22Rv1 (cell line): ENCODE data around the gene FNBP1L.

Experiments
- ZFX ChIP-seq: fragments of 450-650 bp; IDR thresholded peaks from 2 replicates; pipeline ENCODE4 v1.6.1; 2017; ENCODE audit warnings: antibody characterized with exemption, borderline replicate concordance
- TF ChIP-seq, protein P1 (sequence below): fragments of 450-650 bp; IDR thresholded peaks from 2 replicates; pipeline ENCODE4 v1.5.1; 2017; ENCODE audit warnings: mild to moderate bottlenecking

DNA sequence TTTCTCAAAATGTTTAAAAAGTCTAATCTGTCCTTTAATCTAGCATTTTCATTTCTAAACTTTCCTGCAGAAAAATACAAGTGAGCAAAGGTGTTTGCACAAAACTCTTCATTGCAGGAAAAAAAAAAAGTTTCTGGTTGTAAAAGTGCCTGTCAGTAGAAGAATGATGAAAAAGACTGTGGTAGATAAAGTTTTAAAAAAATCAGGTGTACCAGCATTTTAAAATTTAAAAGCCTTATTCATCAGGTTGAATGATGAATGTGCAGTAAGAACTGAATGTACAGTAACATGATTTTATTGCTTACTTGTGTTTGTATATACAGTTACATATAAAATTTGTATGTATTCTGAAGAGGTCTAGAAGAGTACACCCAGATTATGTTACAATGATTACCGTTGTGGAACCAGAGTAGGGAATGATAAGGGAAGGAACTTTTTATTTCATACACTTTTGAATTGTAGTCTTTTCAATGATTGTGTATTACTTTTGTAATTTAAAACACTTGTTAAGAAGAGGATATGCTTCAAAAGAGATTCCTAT lies 54.0 kb downstream of the FNBP1L start:
- TF ChIP-seq, protein P1, sequence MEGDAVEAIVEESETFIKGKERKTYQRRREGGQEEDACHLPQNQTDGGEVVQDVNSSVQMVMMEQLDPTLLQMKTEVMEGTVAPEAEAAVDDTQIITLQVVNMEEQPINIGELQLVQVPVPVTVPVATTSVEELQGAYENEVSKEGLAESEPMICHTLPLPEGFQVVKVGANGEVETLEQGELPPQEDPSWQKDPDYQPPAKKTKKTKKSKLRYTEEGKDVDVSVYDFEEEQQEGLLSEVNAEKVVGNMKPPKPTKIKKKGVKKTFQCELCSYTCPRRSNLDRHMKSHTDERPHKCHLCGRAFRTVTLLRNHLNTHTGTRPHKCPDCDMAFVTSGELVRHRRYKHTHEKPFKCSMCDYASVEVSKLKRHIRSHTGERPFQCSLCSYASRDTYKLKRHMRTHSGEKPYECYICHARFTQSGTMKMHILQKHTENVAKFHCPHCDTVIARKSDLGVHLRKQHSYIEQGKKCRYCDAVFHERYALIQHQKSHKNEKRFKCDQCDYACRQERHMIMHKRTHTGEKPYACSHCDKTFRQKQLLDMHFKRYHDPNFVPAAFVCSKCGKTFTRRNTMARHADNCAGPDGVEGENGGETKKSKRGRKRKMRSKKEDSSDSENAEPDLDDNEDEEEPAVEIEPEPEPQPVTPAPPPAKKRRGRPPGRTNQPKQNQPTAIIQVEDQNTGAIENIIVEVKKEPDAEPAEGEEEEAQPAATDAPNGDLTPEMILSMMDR: no peak
- TF ChIP-seq ZFX: no peak
